ENCODE data around the gene CASD1.

DNA sequence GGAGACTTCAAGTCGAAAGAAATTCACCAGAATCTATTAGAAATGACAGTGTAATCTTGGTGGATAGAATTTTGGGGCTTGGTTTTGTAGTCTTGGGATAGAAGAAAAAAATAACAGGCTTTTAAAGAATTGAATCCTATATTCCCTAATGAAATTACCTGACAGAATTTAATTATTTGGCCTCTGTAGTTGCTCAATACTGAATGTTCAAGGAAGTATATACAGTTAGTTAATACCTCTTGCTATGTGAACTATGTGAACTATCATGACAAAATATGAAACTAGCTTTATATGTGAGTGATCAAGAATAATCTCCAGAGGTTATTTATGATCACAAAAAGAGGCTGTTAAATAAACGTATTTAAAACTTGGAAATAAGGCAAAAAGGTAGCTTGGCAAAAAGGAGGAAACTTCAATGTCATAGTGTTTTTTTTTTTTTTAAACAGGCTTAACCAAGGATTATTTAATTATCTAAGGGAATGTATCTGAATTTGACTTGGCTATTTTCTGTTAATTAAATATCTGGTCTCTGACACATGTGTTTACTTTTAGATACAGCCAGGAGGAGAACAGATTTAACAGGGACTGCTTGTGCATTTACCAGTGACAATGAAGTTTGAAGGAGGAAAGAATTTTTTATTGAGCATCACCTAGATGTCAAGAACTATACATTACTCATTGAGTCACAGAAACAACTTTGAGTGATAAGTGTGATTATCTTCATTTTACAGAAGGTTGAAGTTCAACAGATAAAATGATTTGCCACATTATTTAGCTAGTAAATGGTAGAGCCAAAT, 11.5 kb upstream of the CASD1 start:
- TF ChIP-seq CTCF (IDR thresholded peaks at IDR 0.05) = no peak
- TF ChIP-seq POLR2A (IDR thresholded peaks at IDR 0.05) = no peak

Data from esophagus squamous epithelium (tissue), 4 donors.